Epithelial cell of prostate (primary cell): Measurements from ENCODE around the gene SNTG2.

Experiments
- DNase-seq: peaks from one replicate; pipeline ENCODE4 v3.0.0-alpha.2; 2011; ENCODE audit warnings: low read depth, low spot score
- H3K27ac ChIP-seq: fragments of 450-650 bp; 2 replicates; pipeline ENCODE4 v1.5.1; 2017; ENCODE audit warnings: mild to moderate bottlenecking

Gene SNTG2

DNA sequence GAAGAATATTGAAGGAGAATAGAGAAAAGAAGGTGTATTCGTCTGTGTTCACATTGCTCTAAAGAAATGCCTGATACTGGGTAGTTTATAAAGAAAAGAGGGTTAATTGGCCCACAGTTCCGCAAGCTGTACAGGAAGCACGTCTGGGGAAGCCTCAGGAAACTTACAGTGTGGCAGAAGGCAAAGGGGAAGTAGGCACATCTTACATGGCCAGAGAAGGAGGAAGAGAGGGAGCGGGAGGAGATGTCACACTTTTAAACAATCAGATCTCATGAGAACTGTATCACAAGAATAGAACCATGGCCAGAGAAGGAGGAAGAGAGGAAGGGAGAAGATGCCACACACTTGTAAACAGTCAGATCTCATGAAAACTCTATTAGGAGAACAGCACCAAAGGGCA, 303.0 kb downstream of the SNTG2 start:
- no peak overlapping the region for H3K27ac ChIP-seq
- DNase-seq: no peak

GRCh38 chr2:1254662-1255343, 304.2 kb downstream of the SNTG2 start:
- no peak overlapping the region for H3K27ac ChIP-seq
- DNase-seq: no peak

GRCh38 chr2:1256632-1257324, 306.1 kb downstream of the SNTG2 start:
- no peak overlapping the region for H3K27ac ChIP-seq
- no peak for DNase-seq

- no peak overlapping the region for H3K27ac ChIP-seq
- DNase-seq: no peak
Measured at GRCh38 chr2:1257334-1257733, 306.7 kb downstream of the SNTG2 start.

DNA sequence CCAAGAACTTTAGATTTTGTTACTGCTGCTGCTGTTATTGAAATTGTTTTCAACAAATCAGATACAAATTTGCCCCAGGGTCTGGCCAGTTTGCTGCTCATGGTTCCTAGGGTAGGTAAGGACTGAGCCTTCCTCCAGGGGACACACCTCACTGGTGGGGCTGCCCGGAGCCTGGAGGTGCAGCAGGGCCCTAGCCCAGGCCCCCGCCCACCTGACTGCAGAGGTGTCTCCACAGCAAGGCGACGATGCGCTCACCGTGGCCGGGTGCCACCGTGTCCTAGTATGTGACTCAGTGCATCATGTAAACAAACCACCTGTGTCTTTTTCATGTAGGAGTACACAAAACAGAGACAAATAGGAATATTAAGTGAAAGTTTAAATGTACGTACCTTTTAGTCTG, 309.1 kb downstream of the SNTG2 start:
- no peak overlapping the region for H3K27ac ChIP-seq
- DNase-seq: no peak

- H3K27ac ChIP-seq: no peak overlapping the region
- DNase-seq: no peak
Measured at GRCh38 chr2:1262609-1263008, 312.0 kb downstream of the SNTG2 start.

- no peak overlapping the region for H3K27ac ChIP-seq
- DNase-seq: no peak
Measured at GRCh38 chr2:1265454-1265853, 314.8 kb downstream of the SNTG2 start.

GRCh38 chr2:1266351-1266750, 315.7 kb downstream of the SNTG2 start:
- no peak overlapping the region for H3K27ac ChIP-seq
- DNase-seq: no peak

DNA sequence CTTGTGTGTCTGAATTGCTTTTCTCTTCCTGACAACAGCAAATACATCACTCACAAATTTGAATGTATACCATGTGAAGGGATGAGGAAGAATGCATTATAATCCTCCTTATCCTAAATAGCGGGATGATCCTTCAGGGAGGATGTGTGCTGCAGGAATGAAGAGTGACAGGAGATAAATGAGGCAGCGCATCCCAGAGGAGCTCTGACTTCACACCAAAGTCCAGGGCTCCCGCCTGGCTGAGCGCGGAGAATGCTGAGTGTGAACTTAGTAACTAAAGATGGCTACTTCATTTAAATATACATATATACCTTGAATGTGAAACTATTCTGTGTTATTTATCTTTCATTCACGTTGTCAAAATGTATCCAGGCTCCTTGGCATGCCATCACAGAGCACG, 317.4 kb downstream of the SNTG2 start:
- no peak for DNase-seq
- H3K27ac ChIP-seq: no peak overlapping the region

GRCh38 chr2:1269812-1270211, 319.2 kb downstream of the SNTG2 start:
- no peak overlapping the region for H3K27ac ChIP-seq
- no peak for DNase-seq

- H3K27ac ChIP-seq: no peak overlapping the region
- no peak for DNase-seq
Measured at GRCh38 chr2:1272835-1273234, 322.2 kb downstream of the SNTG2 start.

DNA sequence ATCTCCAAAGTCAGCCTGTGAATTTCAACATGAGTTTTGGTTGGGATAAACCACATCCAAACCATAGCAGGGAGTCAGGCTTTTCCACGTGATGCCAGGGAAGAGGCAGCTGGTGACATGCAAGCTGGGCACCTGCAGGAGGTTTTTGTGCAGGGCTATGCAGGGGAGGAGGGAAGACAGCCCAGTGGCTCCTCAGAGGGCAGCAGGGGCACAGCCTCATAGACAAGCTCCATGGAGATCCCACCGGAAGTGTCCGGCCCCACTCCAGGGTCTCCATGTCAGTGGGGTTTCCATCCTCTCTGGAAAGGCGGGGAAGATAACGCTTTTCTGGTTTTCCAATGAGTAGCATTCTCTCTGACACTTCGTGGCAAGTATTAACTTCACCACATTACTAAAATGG, 327.0 kb downstream of the SNTG2 start:
- no peak for DNase-seq

GRCh38 chr2:1278125-1278524, 327.5 kb downstream of the SNTG2 start:
- DNase-seq: no peak
- no peak overlapping the region for H3K27ac ChIP-seq

More for the DNA sequence above, 327.0 kb downstream of the SNTG2 start:
- H3K27ac ChIP-seq: no peak overlapping the region

GRCh38 chr2:1278861-1279260, 328.2 kb downstream of the SNTG2 start:
- no peak for DNase-seq
- no peak overlapping the region for H3K27ac ChIP-seq

GRCh38 chr2:1282552-1282951, 331.9 kb downstream of the SNTG2 start:
- H3K27ac ChIP-seq: no peak overlapping the region
- DNase-seq: no peak

- DNase-seq: no peak
- H3K27ac ChIP-seq: no peak overlapping the region
Measured at GRCh38 chr2:1283020-1283801, 332.6 kb downstream of the SNTG2 start.

GRCh38 chr2:1283871-1284270, 333.2 kb downstream of the SNTG2 start:
- no peak overlapping the region for H3K27ac ChIP-seq
- no peak for DNase-seq

- DNase-seq: no peak
- H3K27ac ChIP-seq: no peak overlapping the region
Measured at GRCh38 chr2:1286929-1287328, 336.3 kb downstream of the SNTG2 start.

DNA sequence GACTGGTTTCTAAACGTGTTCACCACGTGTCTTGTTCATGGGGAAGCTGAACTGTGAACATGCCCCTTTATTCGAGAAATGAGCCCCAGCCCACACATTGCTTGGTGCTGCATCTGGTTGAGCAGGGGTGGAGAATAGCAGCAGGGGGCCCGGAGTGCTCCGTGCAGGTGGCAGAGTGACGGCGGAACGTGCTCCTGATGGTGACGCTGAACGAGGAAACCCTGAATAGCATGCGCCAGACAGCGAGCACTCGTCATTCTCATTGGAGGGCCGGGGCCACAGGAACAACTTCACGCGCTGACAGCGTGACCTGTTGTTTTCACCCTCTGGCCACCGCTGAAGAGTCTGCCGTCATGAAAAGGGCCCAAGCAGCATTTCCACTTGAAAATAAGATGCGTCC, 336.8 kb downstream of the SNTG2 start:
- no peak for DNase-seq
- H3K27ac ChIP-seq: no peak overlapping the region

GRCh38 chr2:1294900-1295299, 344.3 kb downstream of the SNTG2 start:
- no peak for DNase-seq
- no peak overlapping the region for H3K27ac ChIP-seq

DNA sequence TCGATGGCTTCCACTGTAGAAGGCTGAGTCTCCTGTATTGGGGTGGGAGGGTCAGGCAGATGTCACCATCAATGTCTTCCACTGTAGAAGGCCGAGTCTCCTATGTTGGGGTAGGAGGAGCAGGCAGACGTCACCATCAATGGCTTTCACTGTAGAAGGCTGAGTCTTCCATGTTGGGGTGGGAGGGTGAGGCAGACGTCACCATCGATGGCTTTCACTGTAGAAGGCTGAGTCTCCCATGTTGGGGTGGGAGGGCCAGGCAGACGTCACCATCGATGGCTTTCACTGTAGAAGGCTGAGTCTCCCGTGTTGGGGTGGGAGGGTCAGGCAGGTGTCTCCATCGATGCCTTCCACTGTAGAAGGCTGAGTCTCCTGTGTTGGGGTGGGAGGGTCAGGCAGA, 345.1 kb downstream of the SNTG2 start:
- DNase-seq: no peak
- no peak overlapping the region for H3K27ac ChIP-seq
